ENCODE measurements around the gene SLCO4A1.

Gene SLCO4A1

GRCh38 chr20:62697468-62697912 lies 55.2 kb downstream of the SLCO4A1 start:
- H3K27me3 ChIP-seq (ENCODE audit: control insufficient read depth in 1 of 2, insufficient read depth in 1 of 2, low read length in 2 of 2) = peaks cover 26 to 51% of the 10 kb centered on the region in 2 experiments
- H3K36me3 ChIP-seq (ENCODE audit: control insufficient read depth in 1 of 2, insufficient read depth in 2 of 2, low read depth in 1 of 2, low read length in 2 of 2) = no peaks in the 10 kb centered on the region
- H3K4ac ChIP-seq (ENCODE audit: low read depth in 1 of 2, low read length in 2 of 2) = no peak overlapping the region
- 84% methylated on average over 11 of the region's 11 CpGs for WGBS
- H4K91ac ChIP-seq (ENCODE audit: low read length) = no peak overlapping the region
- H3K4me3 ChIP-seq (ENCODE audit: insufficient read depth in 1 of 2, low read depth in 1 of 2, low read length in 2 of 2) = no peak overlapping the region
- no peak overlapping the region for H4K8ac ChIP-seq (ENCODE audit: low read length)
- no peak overlapping the region for H2BK120ac ChIP-seq (ENCODE audit: low read depth, low read length)
- H3K4me2 ChIP-seq (ENCODE audit: low read length, poor library complexity, severe bottlenecking) = no peak overlapping the region
- no peak overlapping the region for H3K27ac ChIP-seq (ENCODE audit: low read length, poor library complexity, severe bottlenecking)
- H3K18ac ChIP-seq (ENCODE audit: low read depth in 1 of 2, low read length in 2 of 2) = no peak overlapping the region
- no peak overlapping the region for H2BK5ac ChIP-seq (ENCODE audit: low read depth, low read length, poor library complexity, severe bottlenecking)
- no peak overlapping the region for H3K23ac ChIP-seq (ENCODE audit: low read length in 2 of 2)
- no peak overlapping the region for H2AFZ ChIP-seq (ENCODE audit: low read depth, low read length)
- no peak overlapping the region for H3K14ac ChIP-seq (ENCODE audit: low read length in 2 of 2)
- no peaks in the 10 kb centered on the region for H3K9me3 ChIP-seq (ENCODE audit: control insufficient read depth, low read length)
- no peak overlapping the region for H2BK12ac ChIP-seq (ENCODE audit: low read length in 2 of 2)
- no peak for DNase-seq
- no peaks in the 10 kb centered on the region for H3K79me1 ChIP-seq (replicated peaks; ENCODE audit: low read length, poor library complexity, severe bottlenecking)
- peaks cover 3% of the 10 kb centered on the region for H3K4me1 ChIP-seq (ENCODE audit: control insufficient read depth, insufficient read depth, low read depth, low read length)
- H3K9ac ChIP-seq (ENCODE audit: low read length) = no peak overlapping the region
- no peak overlapping the region for H2BK15ac ChIP-seq (ENCODE audit: low read depth, poor library complexity, severe bottlenecking)
- no peak overlapping the region for H2AK5ac ChIP-seq (ENCODE audit: low read length, severe bottlenecking)

GRCh38 chr20:62698231-62698630 lies 55.9 kb downstream of the SLCO4A1 start:
- Histone ChIP-seq H3K18ac (ENCODE audit: low read depth in 1 of 2, low read length in 2 of 2) (no peak overlapping the region), H2AFZ (ENCODE audit: low read depth, low read length) (no peak overlapping the region), H3K23ac (ENCODE audit: low read length in 2 of 2) (no peak overlapping the region), H2BK120ac (ENCODE audit: low read depth, low read length) (no peak overlapping the region), H4K91ac (ENCODE audit: low read length) (no peak overlapping the region), H3K4me2 (ENCODE audit: low read length, poor library complexity, severe bottlenecking) (no peak overlapping the region), H3K9me3 (ENCODE audit: control insufficient read depth, low read length) (no peaks in the 10 kb centered on the region), H3K4me3 (ENCODE audit: insufficient read depth in 1 of 2, low read depth in 1 of 2, low read length in 2 of 2) (no peak overlapping the region), H2BK5ac (ENCODE audit: low read depth, low read length, poor library complexity, severe bottlenecking) (no peak overlapping the region), H4K8ac (ENCODE audit: low read length) (no peak overlapping the region), H3K27ac (ENCODE audit: low read length, poor library complexity, severe bottlenecking) (no peak overlapping the region), H2BK12ac (ENCODE audit: low read length in 2 of 2) (no peak overlapping the region), H2AK5ac (ENCODE audit: low read length, severe bottlenecking) (no peak overlapping the region), H3K36me3 (ENCODE audit: control insufficient read depth in 1 of 2, insufficient read depth in 2 of 2, low read depth in 1 of 2, low read length in 2 of 2) (no peaks in the 10 kb centered on the region), H3K9ac (ENCODE audit: low read length) (no peak overlapping the region), H3K4me1 (ENCODE audit: control insufficient read depth, insufficient read depth, low read depth, low read length) (peaks cover 7% of the 10 kb centered on the region), H3K4ac (ENCODE audit: low read depth in 1 of 2, low read length in 2 of 2) (no peak overlapping the region), H3K79me1 (replicated peaks; ENCODE audit: low read length, poor library complexity, severe bottlenecking) (no peaks in the 10 kb centered on the region), H2BK15ac (ENCODE audit: low read depth, poor library complexity, severe bottlenecking) (no peak overlapping the region), H3K14ac (ENCODE audit: low read length in 2 of 2) (no peak overlapping the region), H3K27me3 (ENCODE audit: control insufficient read depth in 1 of 2, insufficient read depth in 1 of 2, low read length in 2 of 2) (peaks cover 24 to 45% of the 10 kb centered on the region in 2 experiments)
- WGBS = 87% methylated on average over 14 of the region's 14 CpGs
- no peak for DNase-seq

GRCh38 chr20:62699296-62699695 lies 57.0 kb downstream of the SLCO4A1 start:
- no peaks in the 10 kb centered on the region for H3K79me1 ChIP-seq (replicated peaks; ENCODE audit: low read length, poor library complexity, severe bottlenecking)
- 94% methylated on average over 16 of the region's 19 CpGs for WGBS
- H3K27ac ChIP-seq (ENCODE audit: low read length, poor library complexity, severe bottlenecking) = no peak overlapping the region
- no peak overlapping the region for H2AK5ac ChIP-seq (ENCODE audit: low read length, severe bottlenecking)
- no peaks in the 10 kb centered on the region for H3K9me3 ChIP-seq (ENCODE audit: control insufficient read depth, low read length)
- no peak overlapping the region for H3K4me3 ChIP-seq (ENCODE audit: insufficient read depth in 1 of 2, low read depth in 1 of 2, low read length in 2 of 2)
- H3K36me3 ChIP-seq (ENCODE audit: control insufficient read depth in 1 of 2, insufficient read depth in 2 of 2, low read depth in 1 of 2, low read length in 2 of 2) = no peaks in the 10 kb centered on the region
- no peak overlapping the region for H2BK120ac ChIP-seq (ENCODE audit: low read depth, low read length)
- no peak overlapping the region for H3K14ac ChIP-seq (ENCODE audit: low read length in 2 of 2)
- H4K8ac ChIP-seq (ENCODE audit: low read length) = no peak overlapping the region
- peaks cover 16% of the 10 kb centered on the region for H3K4me1 ChIP-seq (ENCODE audit: control insufficient read depth, insufficient read depth, low read depth, low read length)
- H3K23ac ChIP-seq (ENCODE audit: low read length in 2 of 2) = no peak overlapping the region
- H2BK5ac ChIP-seq (ENCODE audit: low read depth, low read length, poor library complexity, severe bottlenecking) = no peak overlapping the region
- H3K4ac ChIP-seq (ENCODE audit: low read depth in 1 of 2, low read length in 2 of 2) = no peak overlapping the region
- H4K91ac ChIP-seq (ENCODE audit: low read length) = no peak overlapping the region
- H3K4me2 ChIP-seq (ENCODE audit: low read length, poor library complexity, severe bottlenecking) = no peak overlapping the region
- no peak overlapping the region for H2BK12ac ChIP-seq (ENCODE audit: low read length in 2 of 2)
- DNase-seq = no peak
- H3K27me3 ChIP-seq (ENCODE audit: control insufficient read depth in 1 of 2, insufficient read depth in 1 of 2, low read length in 2 of 2) = peaks cover 13 to 35% of the 10 kb centered on the region in 2 experiments
- H3K9ac ChIP-seq (ENCODE audit: low read length) = no peak overlapping the region
- H3K18ac ChIP-seq (ENCODE audit: low read depth in 1 of 2, low read length in 2 of 2) = no peak overlapping the region
- H2BK15ac ChIP-seq (ENCODE audit: low read depth, poor library complexity, severe bottlenecking) = no peak overlapping the region
- no peak overlapping the region for H2AFZ ChIP-seq (ENCODE audit: low read depth, low read length)

GRCh38 chr20:62699741-62700140 lies 57.4 kb downstream of the SLCO4A1 start:
- Histone ChIP-seq H3K9ac (ENCODE audit: low read length) (no peak overlapping the region), H2AK5ac (ENCODE audit: low read length, severe bottlenecking) (no peak overlapping the region), H3K36me3 (ENCODE audit: control insufficient read depth in 1 of 2, insufficient read depth in 2 of 2, low read depth in 1 of 2, low read length in 2 of 2) (no peaks in the 10 kb centered on the region), H3K4me2 (ENCODE audit: low read length, poor library complexity, severe bottlenecking) (no peak overlapping the region), H3K9me3 (ENCODE audit: control insufficient read depth, low read length) (no peaks in the 10 kb centered on the region), H2AFZ (ENCODE audit: low read depth, low read length) (no peak overlapping the region), H3K18ac (ENCODE audit: low read depth in 1 of 2, low read length in 2 of 2) (no peak overlapping the region), H3K4me3 (ENCODE audit: insufficient read depth in 1 of 2, low read depth in 1 of 2, low read length in 2 of 2) (no peak overlapping the region), H3K4ac (ENCODE audit: low read depth in 1 of 2, low read length in 2 of 2) (no peak overlapping the region), H2BK120ac (ENCODE audit: low read depth, low read length) (no peak overlapping the region), H2BK5ac (ENCODE audit: low read depth, low read length, poor library complexity, severe bottlenecking) (no peak overlapping the region), H4K8ac (ENCODE audit: low read length) (no peak overlapping the region), H3K23ac (ENCODE audit: low read length in 2 of 2) (no peak overlapping the region), H3K27ac (ENCODE audit: low read length, poor library complexity, severe bottlenecking) (no peak overlapping the region), H2BK15ac (ENCODE audit: low read depth, poor library complexity, severe bottlenecking) (no peak overlapping the region), H2BK12ac (ENCODE audit: low read length in 2 of 2) (no peak overlapping the region), H3K4me1 (ENCODE audit: control insufficient read depth, insufficient read depth, low read depth, low read length) (peaks cover 20% of the 10 kb centered on the region), H3K27me3 (ENCODE audit: control insufficient read depth in 1 of 2, insufficient read depth in 1 of 2, low read length in 2 of 2) (peaks cover 9 to 30% of the 10 kb centered on the region in 2 experiments), H3K79me1 (replicated peaks; ENCODE audit: low read length, poor library complexity, severe bottlenecking) (no peaks in the 10 kb centered on the region), H3K14ac (ENCODE audit: low read length in 2 of 2) (no peak overlapping the region), H4K91ac (ENCODE audit: low read length) (no peak overlapping the region)
- 92% methylated on average over 11 of the region's 12 CpGs for WGBS
- DNase-seq = no peak

Data from mesenchymal stem cell (in vitro differentiated cells and primary cell).